GM23338 (cell line): ENCODE data around the gene ASB14. TPM values are rescaled to one million over a fixed set of nuclear protein-coding genes. Genes with fewer than 3 reads are reported as not detected.

Source experiments
- ATAC-seq: fragments of 200-7000 bp; cut with Tn5 transposase; 3 replicates; pipeline ENCODE4 v1.9.1; 2020
- DNase-seq: peaks from one replicate; pipeline ENCODE4 v3.0.0-alpha.2; 2015; ENCODE audit warnings: low spot score
- H2AFZ ChIP-seq: fragments of 200-600 bp; sonication (generic); 2 replicates; pipeline ENCODE4 v1.8.0; 2016; ENCODE audit warnings: antibody characterized with exemption, mild to moderate bottlenecking, moderate library complexity
- H3F3A ChIP-seq: fragments of 200-600 bp; sonication (generic); replicated peaks from 2 replicates; pipeline ENCODE4 v1.8.0; 2017; ENCODE audit warnings: antibody characterized with exemption, mixed run types, low read depth
- H3K27ac ChIP-seq: fragments of 200-600 bp; sonication (generic); 2 replicates; pipeline ENCODE4 v1.6.1; 2016; ENCODE audit warnings: low read depth
- H3K27me3 ChIP-seq: fragments of 200-600 bp; sonication (generic); 2 replicates; pipeline ENCODE4 v1.8.0; 2016; ENCODE audit warnings: mild to moderate bottlenecking, mixed run types, moderate library complexity; ENCODE audit not compliant: insufficient read depth
- H3K36me3 ChIP-seq: fragments of 200-600 bp; sonication (generic); 2 replicates; pipeline ENCODE4 v1.8.0; 2016; ENCODE audit warnings: mild to moderate bottlenecking; ENCODE audit not compliant: insufficient read depth
- H3K4me1 ChIP-seq: fragments of 200-600 bp; sonication (generic); 2 replicates; pipeline ENCODE4 v1.8.0; 2016; ENCODE audit warnings: mild to moderate bottlenecking, moderate library complexity; ENCODE audit not compliant: insufficient read depth
- H3K4me2 ChIP-seq: fragments of 200-600 bp; sonication (generic); 2 replicates; pipeline ENCODE4 v1.7.1; 2017; ENCODE audit warnings: mixed run types
- H3K4me3 ChIP-seq: fragments of 200-600 bp; sonication (generic); 2 replicates; pipeline ENCODE4 v1.6.1; 2016; ENCODE audit warnings: mixed run types
- H3K79me2 ChIP-seq: fragments of 200-600 bp; sonication (generic); replicated peaks from 2 replicates; pipeline ENCODE4 v1.8.0; 2017; ENCODE audit warnings: mild to moderate bottlenecking; ENCODE audit not compliant: insufficient read depth
- H3K9me2 ChIP-seq: fragments of 200-600 bp; sonication (generic); 2 replicates; pipeline ENCODE4 v1.8.0; 2017; ENCODE audit not compliant: insufficient read depth
- H4K20me1 ChIP-seq: fragments of 200-600 bp; sonication (generic); replicated peaks from 2 replicates; pipeline ENCODE4 v1.8.0; 2017; ENCODE audit warnings: mild to moderate bottlenecking; ENCODE audit not compliant: insufficient read depth
- H3K27ac Mint-ChIP-seq: 2 replicates; pipeline ENCODE4 v1.8.0; 2020; ENCODE audit warnings: inconsistent platforms, mild to moderate bottlenecking, moderate library complexity, mixed read lengths
- H3K27me3 Mint-ChIP-seq: 3 replicates; pipeline ENCODE4 v1.8.0; 2022; ENCODE audit warnings: low read depth, mild to moderate bottlenecking, moderate library complexity, mixed read lengths, inconsistent platforms; ENCODE audit not compliant: insufficient read depth, poor library complexity
- H3K36me3 Mint-ChIP-seq: 3 replicates; pipeline ENCODE4 v1.8.0; 2021; ENCODE audit warnings: low read depth, mild to moderate bottlenecking, inconsistent platforms, moderate library complexity, mixed read lengths
- H3K4me1 Mint-ChIP-seq: 3 replicates; pipeline ENCODE4 v1.8.0; 2020; ENCODE audit warnings: mild to moderate bottlenecking, inconsistent platforms, mixed read lengths
- H3K4me3 Mint-ChIP-seq: 3 replicates; pipeline ENCODE4 v1.8.0; 2021; ENCODE audit warnings: moderate library complexity, mild to moderate bottlenecking, inconsistent platforms, mixed read lengths
- H3K9me3 Mint-ChIP-seq: 3 replicates; pipeline ENCODE4 v1.8.0; 2020; ENCODE audit warnings: moderate library complexity, mild to moderate bottlenecking, inconsistent platforms, mixed read lengths
- CREB1 ChIP-seq: fragments of 250-450 bp; sonication (Bioruptor Pico); IDR thresholded peaks from 2 replicates; pipeline ENCODE4 v1.5.0; 2020; ENCODE audit warnings: low read depth, mild to moderate bottlenecking, moderate library complexity
- EZH2 ChIP-seq: fragments of 200-600 bp; sonication (generic); IDR thresholded peaks from one replicate; pipeline ENCODE4 v1.8.0; 2017; ENCODE audit warnings: antibody characterized with exemption, mild to moderate bottlenecking, low read depth; ENCODE audit not compliant: unreplicated experiment
- EZH2phosphoT487 ChIP-seq: fragments of 200-600 bp; sonication (generic); IDR thresholded peaks from one replicate; pipeline ENCODE4 v1.8.1; 2018; ENCODE audit warnings: antibody characterized with exemption; ENCODE audit not compliant: unreplicated experiment
- NANOG ChIP-seq: IDR thresholded peaks from 2 replicates; pipeline ENCODE4 v1.6.1; 2016; ENCODE audit warnings: antibody characterized with exemption, borderline replicate concordance
- POLR2AphosphoS5 ChIP-seq: IDR thresholded peaks from 2 replicates; pipeline ENCODE4 v1.6.1; 2016; ENCODE audit warnings: antibody characterized with exemption, low read depth
- REST ChIP-seq: IDR thresholded peaks from one replicate; pipeline ENCODE4 v1.6.1; 2018; ENCODE audit warnings: antibody characterized with exemption; ENCODE audit not compliant: unreplicated experiment
- ZNF114 ChIP-seq: fragments of 250-450 bp; sonication (Bioruptor Pico); IDR thresholded peaks from 2 replicates; pipeline ENCODE4 v1.5.0; 2020; ENCODE audit warnings: mild to moderate bottlenecking, moderate library complexity
- ZNF331 ChIP-seq: fragments of 250-450 bp; sonication (Bioruptor Pico); IDR thresholded peaks from 2 replicates; pipeline ENCODE4 v1.5.0; 2020; ENCODE audit warnings: low read depth, mild to moderate bottlenecking, moderate library complexity
- polyA plus RNA-seq: library from polyadenylated mRNA; unstranded; fragments of >200 nt; fragmentation: Nextera tagmentation; extraction: Ambion mirVana; gene quantifications from 2 replicates; pipeline ENCODE4 v1.2.1, GENCODE V29; 2016
- total RNA-seq: library from RNA; depleted of rRNA; stranded (reverse); fragments of >200 nt; shearing (Covaris generic); gene quantifications from 2 replicates; pipeline ENCODE4 v1.2.3, GENCODE V29; 2014
- TF ChIP-seq, protein P1 (sequence below), 2 experiments: fragments of 200-600 bp in 1 of 2; sonication (generic) in 1 of 2; conservative IDR thresholded peaks; 2 replicates each; pipeline versions ENCODE4 v1.5.1 to v1.6.1; 2016 to 2017; ENCODE audit warnings: antibody characterized with exemption in 2 of 2, low read depth in 2 of 2, mild to moderate bottlenecking in 2 of 2, moderate library complexity in 1 of 2

Gene ASB14
- total and polyA plus RNA-seq, 2 experiments from 2014 or later: 0.87 TPM; not detected in 1

DNA sequence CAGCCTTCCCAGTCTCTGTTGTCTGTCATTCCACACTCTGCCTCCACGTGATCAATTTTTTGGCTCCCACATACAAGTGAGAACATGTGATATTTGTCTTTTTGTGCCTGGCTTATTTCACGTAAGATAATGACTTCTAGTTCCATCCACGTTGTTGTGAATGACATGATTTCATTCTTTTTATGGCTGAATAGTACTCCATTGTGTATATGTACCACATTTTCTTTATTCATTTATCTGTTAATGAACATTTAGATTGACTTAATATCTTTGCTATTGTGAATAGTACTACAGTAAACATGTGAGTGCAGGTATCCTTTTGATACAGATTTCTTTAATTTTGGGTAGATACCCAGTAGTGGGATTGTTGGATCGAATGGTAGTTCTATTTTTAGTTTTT, 31.4 kb downstream of the ASB14 start (continued):
- TF ChIP-seq, protein P1, sequence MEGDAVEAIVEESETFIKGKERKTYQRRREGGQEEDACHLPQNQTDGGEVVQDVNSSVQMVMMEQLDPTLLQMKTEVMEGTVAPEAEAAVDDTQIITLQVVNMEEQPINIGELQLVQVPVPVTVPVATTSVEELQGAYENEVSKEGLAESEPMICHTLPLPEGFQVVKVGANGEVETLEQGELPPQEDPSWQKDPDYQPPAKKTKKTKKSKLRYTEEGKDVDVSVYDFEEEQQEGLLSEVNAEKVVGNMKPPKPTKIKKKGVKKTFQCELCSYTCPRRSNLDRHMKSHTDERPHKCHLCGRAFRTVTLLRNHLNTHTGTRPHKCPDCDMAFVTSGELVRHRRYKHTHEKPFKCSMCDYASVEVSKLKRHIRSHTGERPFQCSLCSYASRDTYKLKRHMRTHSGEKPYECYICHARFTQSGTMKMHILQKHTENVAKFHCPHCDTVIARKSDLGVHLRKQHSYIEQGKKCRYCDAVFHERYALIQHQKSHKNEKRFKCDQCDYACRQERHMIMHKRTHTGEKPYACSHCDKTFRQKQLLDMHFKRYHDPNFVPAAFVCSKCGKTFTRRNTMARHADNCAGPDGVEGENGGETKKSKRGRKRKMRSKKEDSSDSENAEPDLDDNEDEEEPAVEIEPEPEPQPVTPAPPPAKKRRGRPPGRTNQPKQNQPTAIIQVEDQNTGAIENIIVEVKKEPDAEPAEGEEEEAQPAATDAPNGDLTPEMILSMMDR (conservative IDR thresholded peaks at IDR 0.05; ENCODE audit: low read depth in 2 of 2): no peak
- no peak for TF ChIP-seq POLR2AphosphoS5

GRCh38 chr3:57257678-57258077, 34.8 kb downstream of the ASB14 start:
- Histone ChIP-seq H3K4me2 (no peak overlapping the region), H3K9me2 (no peaks in the 10 kb centered on the region), H3K4me1 (no peaks in the 10 kb centered on the region), H3F3A (no peaks in the 10 kb centered on the region), H3K27me3 (no peaks in the 10 kb centered on the region), H3K27ac (no peak overlapping the region), H3K4me3 (no peak overlapping the region), H4K20me1 (no peaks in the 10 kb centered on the region), H2AFZ (no peak overlapping the region), H3K79me2 (no peaks in the 10 kb centered on the region), H3K36me3 (peaks cover 16% of the 10 kb centered on the region; the same call in 1 of the 2 replicates)
- Mint-ChIP-seq H3K4me1 (no peaks in the 10 kb centered on the region), H3K36me3 (peaks cover 44% of the 10 kb centered on the region), H3K4me3 (no peak overlapping the region), H3K9me3 (no peaks in the 10 kb centered on the region), H3K27me3 (peaks cover 3% of the 10 kb centered on the region), H3K27ac (no peak overlapping the region)
- no peak for ATAC-seq
- DNase-seq: no peak
- no peak for TF ChIP-seq ZNF114 (CRISPR knock-in tag)
- TF ChIP-seq ZNF331: no peak
- no peak for TF ChIP-seq REST
- TF ChIP-seq, protein P1 (conservative IDR thresholded peaks at IDR 0.05; ENCODE audit: low read depth in 2 of 2): no peak
- no peak for TF ChIP-seq NANOG
- TF ChIP-seq EZH2phosphoT487: no peak
- no peak for TF ChIP-seq CREB1 (CRISPR knock-in tag)
- no peak for TF ChIP-seq EZH2
